Mesenchymal stem cell (in vitro differentiated cells and primary cell): ENCODE data around the gene BGLAP.

Source experiments
- DNase-seq: peaks from one replicate; pipeline ENCODE4 v3.0.0-alpha.2; 2013
- H2AFZ ChIP-seq: one replicate; pipeline ENCODE4 v1.6.1; 2013; ENCODE audit warnings: low read depth, mild to moderate bottlenecking, control low read depth, inconsistent platforms, low read length, moderate library complexity
- H2AK5ac ChIP-seq: 2 replicates; pipeline ENCODE4 v1.6.1; 2013; ENCODE audit warnings: low read length, moderate library complexity, mild to moderate bottlenecking, inconsistent platforms; ENCODE audit not compliant: severe bottlenecking
- H2BK120ac ChIP-seq: one replicate; pipeline ENCODE4 v1.6.1; 2013; ENCODE audit warnings: low read depth, mild to moderate bottlenecking, inconsistent platforms, low read length, moderate library complexity
- H2BK12ac ChIP-seq, 2 experiments: one replicate each; pipeline ENCODE4 v1.6.1; 2013; ENCODE audit warnings: inconsistent platforms in 2 of 2, low read length in 2 of 2, mild to moderate bottlenecking in 2 of 2, moderate library complexity in 2 of 2, control low read depth in 1 of 2
- H2BK15ac ChIP-seq: one replicate; pipeline ENCODE4 v1.6.1; 2013; ENCODE audit warnings: mild to moderate bottlenecking, low read depth, inconsistent platforms; ENCODE audit not compliant: poor library complexity, severe bottlenecking
- H2BK5ac ChIP-seq: 2 replicates; pipeline ENCODE4 v1.6.1; 2013; ENCODE audit warnings: low read depth, mild to moderate bottlenecking, low read length, control low read depth, inconsistent platforms; ENCODE audit not compliant: poor library complexity, severe bottlenecking
- H3K14ac ChIP-seq, 2 experiments: one replicate each; pipeline ENCODE4 v1.6.1; 2013; ENCODE audit warnings: inconsistent platforms in 2 of 2, low read length in 2 of 2, control low read depth in 1 of 2, mild to moderate bottlenecking in 1 of 2, moderate library complexity in 1 of 2
- H3K18ac ChIP-seq, 2 experiments: one replicate each; pipeline ENCODE4 v1.6.1; 2013; ENCODE audit warnings: inconsistent platforms in 2 of 2, low read length in 2 of 2, control low read depth in 1 of 2, low read depth in 1 of 2, mild to moderate bottlenecking in 1 of 2
- H3K23ac ChIP-seq, 2 experiments: one replicate each; pipeline ENCODE4 v1.6.1; 2013; ENCODE audit warnings: inconsistent platforms in 2 of 2, low read length in 2 of 2, mild to moderate bottlenecking in 2 of 2, moderate library complexity in 2 of 2, control low read depth in 1 of 2
- H3K27ac ChIP-seq: 2 replicates; pipeline ENCODE4 v1.5.1; 2013; ENCODE audit warnings: mild to moderate bottlenecking, moderate library complexity, low read length, control low read depth, inconsistent platforms; ENCODE audit not compliant: poor library complexity, severe bottlenecking
- H3K27me3 ChIP-seq, 2 experiments: 2 replicates each; pipeline versions ENCODE4 v1.6.1 to v1.7.0; 2013; ENCODE audit warnings: low read length in 2 of 2, mild to moderate bottlenecking in 2 of 2, moderate library complexity in 2 of 2, control low read depth in 1 of 2, inconsistent platforms in 1 of 2; ENCODE audit not compliant: control insufficient read depth in 1 of 2, insufficient read depth in 1 of 2
- H3K36me3 ChIP-seq, 2 experiments: 2 replicates each; pipeline versions ENCODE4 v1.6.1 to v1.7.0; 2013; ENCODE audit warnings: low read length in 2 of 2, control low read depth in 1 of 2, inconsistent platforms in 1 of 2, low read depth in 1 of 2, mild to moderate bottlenecking in 1 of 2; ENCODE audit not compliant: insufficient read depth in 2 of 2, control insufficient read depth in 1 of 2
- H3K4ac ChIP-seq, 2 experiments: one replicate each; pipeline ENCODE4 v1.6.1; 2013; ENCODE audit warnings: inconsistent platforms in 2 of 2, low read length in 2 of 2, mild to moderate bottlenecking in 2 of 2, moderate library complexity in 2 of 2, control low read depth in 1 of 2, low read depth in 1 of 2
- H3K4me1 ChIP-seq: 2 replicates; pipeline ENCODE4 v1.6.1; 2013; ENCODE audit warnings: low read depth, low read length, control low read depth; ENCODE audit not compliant: control insufficient read depth, insufficient read depth
- H3K4me2 ChIP-seq: 2 replicates; pipeline ENCODE4 v1.6.1; 2013; ENCODE audit warnings: low read length, mild to moderate bottlenecking, inconsistent platforms; ENCODE audit not compliant: poor library complexity, severe bottlenecking
- H3K4me3 ChIP-seq, 2 experiments: 2 replicates each; pipeline versions ENCODE4 v1.5.1 to v1.7.0; 2013; ENCODE audit warnings: low read length in 2 of 2, mild to moderate bottlenecking in 2 of 2, control low read depth in 1 of 2, low read depth in 1 of 2; ENCODE audit not compliant: insufficient read depth in 1 of 2
- H3K79me1 ChIP-seq: replicated peaks from 2 replicates; pipeline ENCODE4 v1.6.1; 2013; ENCODE audit warnings: mild to moderate bottlenecking, control low read depth, low read length, inconsistent platforms; ENCODE audit not compliant: poor library complexity, severe bottlenecking
- H3K9ac ChIP-seq: 2 replicates; pipeline ENCODE4 v1.7.0; 2013; ENCODE audit warnings: mild to moderate bottlenecking, low read length, moderate library complexity
- H3K9me3 ChIP-seq: 2 replicates; pipeline ENCODE4 v1.7.0; 2013; ENCODE audit warnings: mild to moderate bottlenecking, low read length; ENCODE audit not compliant: control insufficient read depth
- H4K8ac ChIP-seq: one replicate; pipeline ENCODE4 v1.6.1; 2013; ENCODE audit warnings: inconsistent platforms, mild to moderate bottlenecking, low read length, moderate library complexity
- H4K91ac ChIP-seq: one replicate; pipeline ENCODE4 v1.6.1; 2013; ENCODE audit warnings: mild to moderate bottlenecking, low read length, inconsistent platforms
- WGBS: methylation state at CpG from one replicate; pipeline ENCODE4 v1.1.7; 2013; ENCODE audit warnings: mixed read lengths; 5-methylcytosine and 5-hydroxymethylcytosine counted together

Gene BGLAP

GRCh38 chr1:156236164-156236563 lies 5.8 kb upstream of the BGLAP start:
- H3K4me2 ChIP-seq, result no peak overlapping the region
- H3K4ac ChIP-seq, result no peak overlapping the region

DNA sequence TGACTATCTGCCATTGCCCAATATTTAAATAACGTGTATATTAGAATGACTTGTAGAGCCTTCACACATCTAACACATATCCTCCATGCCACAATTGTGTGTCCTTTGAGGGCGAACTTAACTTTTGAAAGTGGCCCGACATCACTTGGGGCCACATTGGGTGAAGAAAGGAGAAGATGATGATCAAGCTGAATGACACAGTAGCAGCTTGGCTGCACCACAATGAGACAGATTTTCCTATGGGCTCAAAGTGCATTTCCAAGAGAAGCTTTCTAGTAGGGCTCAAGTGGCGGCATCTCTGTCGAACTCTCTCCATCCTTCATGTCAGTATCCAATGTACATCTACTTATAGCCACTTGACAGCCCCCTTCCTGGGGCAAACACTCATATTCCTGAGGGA lies 3.7 kb upstream of the BGLAP start:
- no peak overlapping the region for H2BK15ac ChIP-seq
- H2BK12ac ChIP-seq, result no peak overlapping the region
- no peak overlapping the region for H2BK5ac ChIP-seq
- H2AK5ac ChIP-seq, result no peak overlapping the region
- H4K8ac ChIP-seq, result no peak overlapping the region
- H3K4me3 ChIP-seq, result no peak overlapping the region
- H3K4me1 ChIP-seq, result peaks cover 24% of the 10 kb centered on the region
- H3K14ac ChIP-seq, result no peak overlapping the region
- no peak overlapping the region for H3K4me2 ChIP-seq
- H3K9ac ChIP-seq, result no peak overlapping the region
- no peak overlapping the region for H2AFZ ChIP-seq
- H3K79me1 ChIP-seq, result no peaks in the 10 kb centered on the region
- peaks cover 40 to 43% of the 10 kb centered on the region in 2 experiments for H3K36me3 ChIP-seq
- WGBS, result 96% methylated on average over 5 of the region's 5 CpGs
- H2BK120ac ChIP-seq, result no peak overlapping the region
- H3K4ac ChIP-seq, result no peak overlapping the region
- H3K27ac ChIP-seq, result no peak overlapping the region
- no peaks in the 10 kb centered on the region for H3K9me3 ChIP-seq
- no peak overlapping the region for H3K23ac ChIP-seq
- DNase-seq, result no peak
- no peak overlapping the region for H3K18ac ChIP-seq
- H4K91ac ChIP-seq, result no peak overlapping the region
- no peaks in the 10 kb centered on the region for H3K27me3 ChIP-seq

More at GRCh38 chr1:156236164-156236563, 5.8 kb upstream of the BGLAP start:
- Histone ChIP-seq H3K23ac (no peak overlapping the region), H2BK120ac (no peak overlapping the region), H2AFZ (no peak overlapping the region), H4K91ac (no peak overlapping the region), H3K18ac (no peak overlapping the region), H3K4me1 (peaks cover 13% of the 10 kb centered on the region), H2AK5ac (no peak overlapping the region), H3K9ac (no peak overlapping the region), H3K27me3 (no peaks in the 10 kb centered on the region), H3K9me3 (no peaks in the 10 kb centered on the region), H3K27ac (no peak overlapping the region), H3K4me3 (no peak overlapping the region), H3K14ac (no peak overlapping the region), H2BK15ac (no peak overlapping the region), H3K36me3 (peaks cover 43% of the 10 kb centered on the region in 2 experiments), H2BK5ac (no peak overlapping the region), H4K8ac (no peak overlapping the region), H2BK12ac (no peak overlapping the region), H3K79me1 (peaks cover 3% of the 10 kb centered on the region)
- no peak for DNase-seq
- WGBS, result 97% methylated on average over 12 of the region's 12 CpGs

GRCh38 chr1:156241311-156241811 lies 623 bp upstream of the BGLAP start:
- Histone ChIP-seq H3K36me3 (peaks cover 25 to 47% of the 10 kb centered on the region in 2 experiments), H3K18ac (no peak overlapping the region)
- peak; percentile 42 for DNase-seq

GRCh38 chr1:156242738-156243137 lies 754 bp downstream of the BGLAP start:
- H3K79me1 ChIP-seq, result no peaks in the 10 kb centered on the region
- no peaks in the 10 kb centered on the region for H3K9me3 ChIP-seq
- DNase-seq, result no peak
- no peak overlapping the region for H3K4me3 ChIP-seq
- H3K18ac ChIP-seq, result no peak overlapping the region
- no peak overlapping the region for H2BK12ac ChIP-seq
- peaks cover 21% of the 10 kb centered on the region for H3K4me1 ChIP-seq
- 83% methylated on average over 10 of the region's 10 CpGs for WGBS
- H3K27ac ChIP-seq, result no peak overlapping the region
- no peak overlapping the region for H3K9ac ChIP-seq
- no peak overlapping the region for H3K4ac ChIP-seq
- no peak overlapping the region for H4K8ac ChIP-seq
- H3K36me3 ChIP-seq, result peaks cover 16 to 51% of the 10 kb centered on the region in 2 experiments
- no peak overlapping the region for H2BK120ac ChIP-seq
- peaks cover 0 to 30% of the 10 kb centered on the region in 2 experiments for H3K27me3 ChIP-seq
- H3K4me2 ChIP-seq, result no peak overlapping the region
- no peak overlapping the region for H3K23ac ChIP-seq
- H2AFZ ChIP-seq, result no peak overlapping the region
- H3K14ac ChIP-seq, result no peak overlapping the region
- no peak overlapping the region for H4K91ac ChIP-seq
- no peak overlapping the region for H2AK5ac ChIP-seq
- H2BK15ac ChIP-seq, result no peak overlapping the region
- H2BK5ac ChIP-seq, result no peak overlapping the region

More at GRCh38 chr1:156241311-156241811, 623 bp upstream of the BGLAP start:
- H3K23ac ChIP-seq, result no peak overlapping the region
- H2BK5ac ChIP-seq, result no peak overlapping the region
- peak overlapping the region; percentile 17 for H3K4me2 ChIP-seq
- no peak overlapping the region for H2AK5ac ChIP-seq
- no peak overlapping the region for H3K14ac ChIP-seq
- no peak overlapping the region for H3K4ac ChIP-seq
- H2AFZ ChIP-seq, result no peak overlapping the region
- no peak overlapping the region for H3K4me3 ChIP-seq
- H3K9me3 ChIP-seq, result no peaks in the 10 kb centered on the region
- H3K27ac ChIP-seq, result no peak overlapping the region
- H2BK120ac ChIP-seq, result no peak overlapping the region
- H2BK12ac ChIP-seq, result no peak overlapping the region
- peaks cover 0 to 22% of the 10 kb centered on the region in 2 experiments for H3K27me3 ChIP-seq
- no peak overlapping the region for H4K8ac ChIP-seq
- H3K79me1 ChIP-seq, result no peaks in the 10 kb centered on the region
- H2BK15ac ChIP-seq, result no peak overlapping the region
- peak overlapping the region; percentile 40 for H4K91ac ChIP-seq
- H3K4me1 ChIP-seq, result peaks cover 21% of the 10 kb centered on the region
- WGBS, result 66% methylated on average over 15 of the region's 15 CpGs
- no peak overlapping the region for H3K9ac ChIP-seq
